ENCODE results near the gene MACROD2.

GRCh38 chr20:14759979-14760378, 764.7 kb downstream of the MACROD2 start:
- TF ChIP-seq CTCF (IDR thresholded peaks at IDR 0.05) = no peak
- TF ChIP-seq EP300 (IDR thresholded peaks at IDR 0.05; ENCODE audit: low read depth) = no peak
